Measurements from ENCODE around the gene NAPA.

- TF ChIP-seq CTCF (IDR thresholded peaks at IDR 0.05) (no peak), POLR2A (IDR thresholded peaks at IDR 0.05) (no peak), EP300 (IDR thresholded peaks at IDR 0.05) (no peak), POLR2AphosphoS5 (IDR thresholded peaks at IDR 0.05) (no peak)
Measured at GRCh38 chr19:47526798-47527197, 11.9 kb upstream of the NAPA start.

Measured in gastroesophageal sphincter (tissue), 3 donors.